ENCODE results near the gene CBR4.
"Not testable (repeated sequence)": the region's sequence is repeated elsewhere in the genome, so short reads cannot be mapped to it uniquely, and the experiment has no call there.

Gene CBR4

GRCh38 chr4:168992952-168993482, 17.0 kb downstream of the CBR4 start:
- DNase-seq, result not testable (repeated sequence)

GRCh38 chr4:168981942-168982341, 28.1 kb downstream of the CBR4 start:
- no peak for DNase-seq

DNA sequence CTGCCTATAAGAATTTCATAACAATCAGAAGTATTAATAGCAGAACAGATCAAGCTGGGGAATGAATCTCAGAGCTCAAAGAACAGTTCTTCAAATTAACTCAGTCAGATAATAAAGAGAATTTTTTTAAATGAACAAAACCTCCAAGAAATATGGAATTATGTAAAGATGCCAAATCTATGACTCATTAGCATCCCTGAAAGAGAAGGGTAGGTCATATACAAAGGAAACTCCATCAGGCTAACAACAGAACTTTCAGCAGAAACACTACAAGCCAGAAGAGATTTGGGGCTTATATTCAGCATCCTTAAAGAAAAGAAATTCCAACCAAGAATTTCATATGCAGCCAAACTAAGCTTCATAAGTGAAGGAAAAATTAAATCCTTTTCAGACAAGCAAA, 28.6 kb downstream of the CBR4 start:
- no peak for DNase-seq

- DNase-seq, result no peak
Observed at GRCh38 chr4:168979338-168979737, 30.7 kb downstream of the CBR4 start.

DNA sequence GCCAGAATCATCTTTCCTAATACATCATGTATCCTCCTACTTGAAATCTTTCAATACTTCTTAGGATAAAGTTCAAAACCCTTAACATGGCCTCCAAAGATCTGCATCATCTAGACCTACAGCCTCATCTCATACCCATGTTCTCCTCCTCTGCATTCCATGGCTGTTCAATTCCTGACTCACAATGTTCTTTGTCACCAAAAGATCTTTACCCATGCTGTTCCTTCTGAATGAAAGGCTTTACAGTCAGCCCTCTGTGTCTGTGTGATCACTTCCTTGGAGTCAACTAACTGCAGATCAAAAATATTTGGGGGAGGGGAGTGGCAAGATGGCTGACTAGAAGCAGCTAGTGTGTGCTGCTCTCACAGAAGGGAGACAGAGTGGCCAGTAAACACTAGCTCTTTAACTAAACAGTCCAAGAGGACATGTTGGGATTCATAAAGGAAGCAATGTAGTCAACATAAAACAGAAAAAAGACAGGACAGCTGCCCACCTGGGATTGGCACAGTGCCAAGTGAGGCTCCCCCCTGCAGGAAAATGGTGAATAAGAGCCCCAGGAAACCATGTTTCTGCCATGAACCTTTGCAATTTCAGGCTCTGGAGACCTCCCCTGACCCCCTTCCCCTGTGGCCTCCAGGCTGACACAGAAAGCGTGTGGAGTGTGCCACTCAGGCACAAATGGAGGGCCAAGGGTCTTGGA, 31.9 kb downstream of the CBR4 start:
- no peak for DNase-seq

DNA sequence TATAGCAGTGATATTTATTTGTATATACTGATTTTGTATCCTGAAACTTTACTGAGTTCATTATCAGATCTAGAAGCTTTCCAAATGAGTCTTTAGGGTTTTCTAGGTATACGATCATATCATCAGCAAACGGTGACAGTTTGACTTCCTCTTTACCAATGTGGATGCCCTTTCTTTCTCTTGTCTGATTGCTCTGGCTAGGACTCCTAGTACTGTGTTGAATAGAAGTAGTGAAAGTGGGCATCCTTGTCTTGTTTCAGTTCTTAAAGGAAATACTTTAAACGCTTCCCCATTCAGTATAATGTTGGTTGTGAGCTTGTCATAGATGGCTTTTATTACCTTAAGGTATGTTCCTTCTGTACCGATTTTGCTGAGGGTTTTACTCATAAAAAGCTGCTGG, 37.5 kb downstream of the CBR4 start:
- no peak for DNase-seq

DNA sequence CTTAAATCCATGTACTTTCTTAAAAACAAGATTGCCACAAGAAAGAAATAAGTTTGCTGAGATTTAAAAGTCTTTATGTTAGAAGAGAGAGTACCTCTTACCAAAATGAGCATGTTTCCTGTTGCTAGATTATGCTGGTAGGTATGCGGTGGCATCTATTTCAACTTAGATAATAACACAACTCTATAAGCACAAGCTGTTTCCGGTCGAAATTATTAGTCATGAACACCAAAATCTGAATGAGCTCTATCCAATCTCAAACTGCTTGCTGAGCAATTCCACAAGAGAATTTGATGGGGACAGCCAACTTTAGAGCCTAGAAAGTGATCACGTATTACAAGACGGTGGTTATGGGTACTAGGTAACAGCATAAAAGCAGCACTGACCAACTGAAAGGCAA, 49.3 kb downstream of the CBR4 start:
- no peak for DNase-seq

GRCh38 chr4:168955674-168956073, 54.4 kb downstream of the CBR4 start:
- no peak for DNase-seq

DNA sequence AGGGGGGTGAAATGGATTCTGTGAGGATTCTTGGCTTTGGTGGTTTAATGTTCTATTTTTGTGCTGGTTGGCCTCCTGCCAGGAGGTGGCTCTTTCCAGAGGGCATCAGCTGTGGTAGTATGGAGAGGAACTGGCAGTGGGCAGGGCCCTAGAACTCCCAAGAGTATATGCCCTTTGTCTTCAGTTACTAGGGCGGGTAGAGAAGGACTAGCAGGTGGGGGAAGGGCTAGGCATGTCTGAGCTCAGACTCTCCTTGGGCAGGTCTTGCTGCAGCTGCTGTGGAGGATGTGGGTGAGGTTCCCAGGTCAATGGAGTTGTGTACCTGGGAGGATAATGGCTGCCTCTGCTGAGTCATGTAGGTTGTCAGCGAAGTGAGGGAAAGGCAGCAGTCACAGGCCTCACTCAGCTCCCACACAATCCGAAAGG, 57.2 kb downstream of the CBR4 start:
- DNase-seq, result not testable (repeated sequence)

- no peak for DNase-seq
Observed at GRCh38 chr4:168945291-168945690, 64.8 kb downstream of the CBR4 start.

GRCh38 chr4:168942985-168943384, 67.1 kb downstream of the CBR4 start:
- no peak for DNase-seq
